Coronary artery (tissue), 2 donors: ENCODE results near the gene CCL3.
"Not testable (repeated sequence)": the region's sequence is repeated elsewhere in the genome, so short reads cannot be mapped to it uniquely, and the experiment has no call there.

ENCODE experiments used
- DNase-seq: peaks from one replicate; pipeline ENCODE4 v3.0.0-alpha.2; 2017; ENCODE audit warnings: low spot score
- H3K27ac ChIP-seq, 2 donors: fragments of 200-600 bp; sonication (generic); one replicate each; pipeline ENCODE4 v1.5.1; 2016 to 2019
- H3K4me3 ChIP-seq: fragments of 200-600 bp; sonication (generic); 2 replicates; pipeline ENCODE4 v1.5.1; 2016; ENCODE audit warnings: mild to moderate bottlenecking, moderate library complexity
- CTCF ChIP-seq: fragments of 200-600 bp; sonication (generic); IDR thresholded peaks from one replicate; pipeline ENCODE4 v1.5.1; 2019; ENCODE audit warnings: antibody characterized with exemption

Gene CCL3

GRCh38 chr17:36086791-36087190 is 3.2 kb downstream of the CCL3 start:
- no peak overlapping the region for H3K4me3 ChIP-seq
- TF ChIP-seq CTCF, result no peak
- H3K27ac ChIP-seq, result no peak overlapping the region

GRCh38 chr17:36085765-36086164 is 4.2 kb downstream of the CCL3 start:
- DNase-seq, result no peak
- Histone ChIP-seq H3K27ac (no peak overlapping the region), H3K4me3 (no peak overlapping the region)
- TF ChIP-seq CTCF, result no peak

More at GRCh38 chr17:36086791-36087190, 3.2 kb downstream of the CCL3 start:
- DNase-seq, result no peak

- DNase-seq, H3K27ac ChIP-seq, H3K4me3 ChIP-seq: not testable (repeated sequence)
Measured at GRCh38 chr17:36083691-36084090, 6.3 kb downstream of the CCL3 start.

- not testable (repeated sequence) for DNase-seq, H3K4me3 ChIP-seq
- H3K27ac ChIP-seq, result peak overlapping the region in 1 of 2 donors; percentile 11
Measured at GRCh38 chr17:36082482-36083120, 7.3 kb downstream of the CCL3 start.

- not testable (repeated sequence) for DNase-seq, H3K4me3 ChIP-seq, H3K27ac ChIP-seq
Measured at GRCh38 chr17:36081681-36082471, 8.1 kb downstream of the CCL3 start.

- H3K27ac ChIP-seq, result no peak overlapping the region
- no peak for TF ChIP-seq CTCF
- no peak overlapping the region for H3K4me3 ChIP-seq
- no peak for DNase-seq
Measured at GRCh38 chr17:36074365-36074764, 15.6 kb downstream of the CCL3 start.

- Histone ChIP-seq H3K4me3 (no peak overlapping the region), H3K27ac (no peak overlapping the region)
- peak; percentile 23 for TF ChIP-seq CTCF
- no peak for DNase-seq
Measured at GRCh38 chr17:36072431-36073121, 17.4 kb downstream of the CCL3 start.

GRCh38 chr17:36071751-36072150 is 18.2 kb downstream of the CCL3 start:
- Histone ChIP-seq H3K4me3 (no peak overlapping the region), H3K27ac (no peak overlapping the region)
- no peak for TF ChIP-seq CTCF
- no peak for DNase-seq
